ENCODE results near the gene FAM168A.
"Not testable (repeated sequence)": the region's sequence is repeated elsewhere in the genome, so short reads cannot be mapped to it uniquely, and the experiment has no call there.

FAM168A gene

GRCh38 chr11:73596547-73596946 is 1.4 kb downstream of the FAM168A start:
- DNase-seq (ENCODE audit: low read depth in 1 of 2, low spot score in 1 of 2), result no peak

- no peak for DNase-seq (ENCODE audit: low read depth in 1 of 2, low spot score in 1 of 2)
These were observed 5.3 kb downstream of the FAM168A start for GRCh38 chr11:73592640-73593039.

- DNase-seq (ENCODE audit: low read depth in 1 of 2, low spot score in 1 of 2), result no peak
These were observed 6.2 kb downstream of the FAM168A start for GRCh38 chr11:73591743-73592142.

- no peak for DNase-seq (ENCODE audit: low read depth in 1 of 2, low spot score in 1 of 2)
These were observed 6.9 kb downstream of the FAM168A start for GRCh38 chr11:73590991-73591390.

- DNase-seq (ENCODE audit: low read depth in 1 of 2, low spot score in 1 of 2), result no peak
These were observed 11.1 kb downstream of the FAM168A start for GRCh38 chr11:73586791-73587190.

- no peak for DNase-seq (ENCODE audit: low read depth in 1 of 2, low spot score in 1 of 2)
These were observed 11.9 kb downstream of the FAM168A start for GRCh38 chr11:73585834-73586575.

- DNase-seq (ENCODE audit: low read depth in 1 of 2, low spot score in 1 of 2), result no peak
These were observed 13.1 kb downstream of the FAM168A start for GRCh38 chr11:73584831-73585230.

GRCh38 chr11:73582653-73583052 is 15.3 kb downstream of the FAM168A start:
- no peak for DNase-seq (ENCODE audit: low read depth in 1 of 2, low spot score in 1 of 2)

- DNase-seq (ENCODE audit: low read depth in 1 of 2, low spot score in 1 of 2), result not testable (repeated sequence)
These were observed 17.2 kb downstream of the FAM168A start for GRCh38 chr11:73580749-73581148.

- no peak for DNase-seq (ENCODE audit: low read depth in 1 of 2, low spot score in 1 of 2)
These were observed 18.1 kb downstream of the FAM168A start for GRCh38 chr11:73579641-73580434.

- no peak for DNase-seq (ENCODE audit: low read depth in 1 of 2, low spot score in 1 of 2)
These were observed 19.2 kb downstream of the FAM168A start for GRCh38 chr11:73578592-73579185.

- DNase-seq (ENCODE audit: low read depth in 1 of 2, low spot score in 1 of 2), result no peak
These were observed 20.4 kb downstream of the FAM168A start for GRCh38 chr11:73577496-73577917.

- no peak for DNase-seq (ENCODE audit: low read depth in 1 of 2, low spot score in 1 of 2)
These were observed 21.7 kb downstream of the FAM168A start for GRCh38 chr11:73576185-73576614.

GRCh38 chr11:73571982-73572381 is 25.9 kb downstream of the FAM168A start:
- not testable (repeated sequence) for DNase-seq (ENCODE audit: low read depth in 1 of 2, low spot score in 1 of 2)

- no peak for DNase-seq (ENCODE audit: low read depth in 1 of 2, low spot score in 1 of 2)
These were observed 27.3 kb downstream of the FAM168A start for GRCh38 chr11:73570415-73571114.

GRCh38 chr11:73566977-73567755 is 30.7 kb downstream of the FAM168A start:
- no peak for DNase-seq (ENCODE audit: low read depth in 1 of 2, low spot score in 1 of 2)

GRCh38 chr11:73566422-73566821 is 31.5 kb downstream of the FAM168A start:
- DNase-seq (ENCODE audit: low read depth in 1 of 2, low spot score in 1 of 2), result no peak

- DNase-seq (ENCODE audit: low read depth in 1 of 2, low spot score in 1 of 2), result no peak
These were observed 32.1 kb downstream of the FAM168A start for GRCh38 chr11:73565804-73566203.

GRCh38 chr11:73564903-73565302 is 33.0 kb downstream of the FAM168A start:
- no peak for DNase-seq (ENCODE audit: low read depth in 1 of 2, low spot score in 1 of 2)

- no peak for DNase-seq (ENCODE audit: low read depth in 1 of 2, low spot score in 1 of 2)
These were observed 34.2 kb downstream of the FAM168A start for GRCh38 chr11:73563539-73564200.

Data from activated CD4-positive, alpha-beta T cell treated with anti-CD3 and anti-CD28 coated beads, Interleukin-2, amount 50 U/mL, for 24 hours (primary cell).